Karpas-422 (cell line): ENCODE data around the gene ZFAND3. TPM values are rescaled to one million over a fixed set of nuclear protein-coding genes. Genes with fewer than 3 reads are reported as not detected.

Source experiments
- DNase-seq: peaks from one replicate; pipeline ENCODE4 v3.0.0-alpha.2; 2015
- H2AFZ ChIP-seq: fragments of 200-600 bp; sonication (generic); 2 replicates; pipeline ENCODE4 v1.6.1; 2014; ENCODE audit warnings: antibody characterized with exemption, low read length, mixed read lengths
- H3K27ac ChIP-seq: fragments of 200-600 bp; sonication (generic); 2 replicates; pipeline ENCODE4 v1.5.1; 2014; ENCODE audit warnings: mild to moderate bottlenecking, low read length, moderate library complexity
- H3K27me3 ChIP-seq: fragments of 200-600 bp; sonication (generic); 2 replicates; pipeline ENCODE4 v1.6.1; 2014; ENCODE audit warnings: low read length, mixed read lengths
- H3K36me3 ChIP-seq: fragments of 200-600 bp; sonication (generic); 2 replicates; pipeline ENCODE4 v1.6.1; 2014; ENCODE audit warnings: low read length, mixed read lengths; ENCODE audit not compliant: insufficient read depth
- H3K4me1 ChIP-seq: fragments of 200-600 bp; sonication (generic); 2 replicates; pipeline ENCODE4 v1.6.1; 2014; ENCODE audit warnings: mild to moderate bottlenecking, low read length, mixed read lengths
- H3K4me2 ChIP-seq: fragments of 200-600 bp; sonication (generic); 2 replicates; pipeline ENCODE4 v1.6.1; 2014; ENCODE audit warnings: low read length, low read depth, mild to moderate bottlenecking; ENCODE audit not compliant: poor library complexity, severe bottlenecking
- H3K4me3 ChIP-seq: fragments of 200-600 bp; sonication (generic); 2 replicates; pipeline ENCODE4 v1.5.1; 2014; ENCODE audit warnings: mild to moderate bottlenecking, antibody characterized with exemption, low read length, mixed read lengths
- H3K79me2 ChIP-seq: fragments of 200-600 bp; sonication (generic); 2 replicates; pipeline ENCODE4 v1.6.1; 2014; ENCODE audit warnings: mild to moderate bottlenecking, low read length, mixed read lengths
- H3K9ac ChIP-seq: fragments of 200-600 bp; sonication (generic); 2 replicates; pipeline ENCODE4 v1.6.0; 2014; ENCODE audit warnings: low read length
- H3K9me2 ChIP-seq: fragments of 200-600 bp; sonication (generic), shearing (Covaris generic); replicated peaks from 2 replicates; pipeline ENCODE4 v1.6.0; 2014; ENCODE audit warnings: mild to moderate bottlenecking, low read length, moderate library complexity; ENCODE audit not compliant: insufficient read depth
- H3K9me3 ChIP-seq: fragments of 300-700, 200-600 bp; sonication (generic); 2 replicates; pipeline ENCODE4 v1.6.1; 2014; ENCODE audit warnings: low read length, mixed read lengths
- H4K20me1 ChIP-seq: fragments of 200-600 bp; sonication (generic); 2 replicates; pipeline ENCODE4 v1.6.1; 2014; ENCODE audit warnings: mild to moderate bottlenecking, antibody characterized with exemption, low read length, low read depth; ENCODE audit not compliant: insufficient read depth
- total RNA-seq: library from RNA; depleted of rRNA; stranded (reverse); fragments of >200 nt; shearing (Covaris generic); gene quantifications from 2 replicates; pipeline ENCODE4 v1.2.3, GENCODE V29; 2014; ENCODE audit warnings: low replicate concordance

ZFAND3 gene
- total RNA-seq, 1 experiment from 2014 or later = 4.0 TPM

DNA sequence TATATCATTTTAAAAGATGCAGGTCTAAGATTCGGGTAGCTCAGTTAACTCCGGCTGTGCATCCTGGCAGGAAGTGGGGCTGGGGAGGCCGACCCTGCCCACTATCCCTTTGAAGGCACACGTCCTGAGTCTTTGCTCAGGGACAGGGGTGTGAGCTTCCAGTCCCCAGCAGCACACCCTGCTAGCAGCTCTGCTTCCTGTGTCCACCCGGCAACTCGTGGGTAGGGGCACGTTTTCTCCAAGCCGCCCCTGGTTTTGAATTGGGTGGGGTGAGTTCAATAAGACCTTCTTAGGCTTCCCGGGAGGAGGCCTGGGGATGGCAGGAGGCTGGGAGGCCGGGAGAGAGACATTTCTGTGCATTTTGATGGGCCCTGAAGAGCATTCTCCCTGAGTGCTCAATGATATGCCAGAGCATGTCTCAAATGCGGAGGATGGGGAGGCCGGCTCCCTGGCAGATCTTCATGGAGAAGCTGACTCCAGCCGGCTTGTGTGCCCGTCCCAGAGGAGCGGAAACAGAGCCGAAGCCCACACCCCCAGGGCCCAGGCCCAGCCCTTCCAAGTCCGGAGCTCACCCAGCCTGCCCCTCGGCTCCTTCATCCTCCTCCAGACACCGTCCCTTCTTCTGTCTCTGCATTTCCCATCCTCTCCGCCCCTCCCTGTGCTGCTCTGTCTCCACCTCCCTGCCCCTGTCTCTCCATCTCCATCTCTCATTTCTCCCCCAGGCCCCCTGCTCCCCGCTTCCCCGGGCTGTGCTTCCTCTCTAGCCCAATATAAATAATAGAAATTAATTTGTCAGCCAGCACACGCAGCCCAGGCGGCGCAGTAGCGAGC is 36.3 kb upstream of the ZFAND3 start:
- Histone ChIP-seq H3K27ac (no peak overlapping the region), H3K9me3 (no peaks in the 10 kb centered on the region), H3K4me3 (peak overlapping the region; percentile 57; the same call in 1 of the 2 replicates), H3K27me3 (no peaks in the 10 kb centered on the region), H3K4me2 (peak overlapping the region; percentile 61), H2AFZ (peak overlapping the region; percentile 56), H4K20me1 (no peaks in the 10 kb centered on the region), H3K9ac (peak overlapping the region; percentile 45), H3K36me3 (no peaks in the 10 kb centered on the region), H3K79me2 (no peaks in the 10 kb centered on the region), H3K4me1 (peaks cover 15% of the 10 kb centered on the region), H3K9me2 (no peaks in the 10 kb centered on the region)
- no peak for DNase-seq

DNA sequence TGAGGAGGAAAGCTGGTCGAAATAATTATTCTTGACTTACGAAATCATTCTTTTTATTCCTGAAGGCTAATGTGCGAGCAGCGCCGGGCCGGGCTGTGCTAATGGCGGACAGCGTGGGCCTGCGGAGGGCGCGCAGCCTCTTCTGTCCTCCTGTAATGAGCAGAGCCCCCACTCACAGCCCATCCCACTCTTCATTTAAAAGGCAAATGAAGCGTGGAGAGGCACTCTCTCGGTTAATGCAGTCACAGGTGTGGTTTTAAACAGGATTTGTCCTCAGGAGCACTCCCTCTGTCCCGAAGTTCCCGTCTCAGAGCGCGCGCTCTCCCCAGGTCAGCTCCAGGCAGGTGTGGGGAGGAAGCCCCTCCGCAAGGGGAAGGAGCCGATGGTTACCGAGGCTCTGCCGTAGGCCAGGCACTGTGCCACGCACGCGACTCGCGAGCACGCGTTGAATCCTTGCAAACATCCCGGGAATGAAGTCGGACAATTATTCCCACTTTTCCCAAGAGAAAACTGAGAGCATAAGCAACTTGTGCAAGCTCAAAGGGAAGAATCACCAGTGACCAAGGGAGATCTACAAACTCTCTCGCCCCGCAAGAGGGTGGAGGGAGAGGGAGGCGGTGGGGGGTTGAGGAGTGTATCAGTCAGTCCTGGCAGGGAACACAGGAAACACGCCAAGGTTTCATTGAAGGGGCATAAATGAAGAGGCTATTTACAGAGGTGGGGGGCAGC is 35.5 kb upstream of the ZFAND3 start:
- Histone ChIP-seq H2AFZ (peak overlapping the region; percentile 56; the same call in 1 of the 2 replicates), H4K20me1 (no peaks in the 10 kb centered on the region), H3K4me3 (peak overlapping the region; percentile 57; the same call in 1 of the 2 replicates), H3K4me1 (peaks cover 15% of the 10 kb centered on the region), H3K9me3 (no peaks in the 10 kb centered on the region), H3K36me3 (no peaks in the 10 kb centered on the region), H3K27ac (no peak overlapping the region), H3K27me3 (no peaks in the 10 kb centered on the region), H3K9ac (peak overlapping the region; percentile 45), H3K4me2 (peak overlapping the region; percentile 61), H3K79me2 (no peaks in the 10 kb centered on the region), H3K9me2 (no peaks in the 10 kb centered on the region)
- DNase-seq = peak; percentile 45

DNA sequence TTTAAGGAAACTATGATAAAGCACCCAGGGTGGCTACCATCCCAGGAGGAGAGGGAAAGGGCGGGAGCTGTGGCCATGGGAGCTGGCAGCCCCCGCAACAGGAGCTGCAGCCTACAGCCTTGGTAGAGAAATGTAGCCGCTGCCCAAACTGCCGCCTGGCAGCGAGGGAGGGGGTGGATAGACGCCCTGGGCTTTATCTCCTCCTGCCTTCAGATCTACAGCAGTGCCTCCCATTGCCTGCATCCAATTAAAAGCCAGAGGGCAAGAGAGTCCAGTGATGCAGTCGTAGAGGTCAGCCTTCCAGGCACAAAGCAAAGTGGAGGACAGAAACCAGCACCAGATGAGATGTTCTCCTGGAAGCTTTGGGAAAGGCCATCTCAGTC is 35.0 kb upstream of the ZFAND3 start:
- Histone ChIP-seq H3K27ac (no peak overlapping the region), H3K4me1 (peaks cover 9% of the 10 kb centered on the region), H4K20me1 (no peaks in the 10 kb centered on the region), H3K36me3 (no peaks in the 10 kb centered on the region), H3K9ac (no peak overlapping the region), H3K4me3 (no peak overlapping the region), H3K4me2 (no peak overlapping the region), H3K79me2 (no peaks in the 10 kb centered on the region), H2AFZ (no peak overlapping the region), H3K9me3 (no peaks in the 10 kb centered on the region), H3K9me2 (no peaks in the 10 kb centered on the region), H3K27me3 (no peaks in the 10 kb centered on the region)
- no peak for DNase-seq

DNA sequence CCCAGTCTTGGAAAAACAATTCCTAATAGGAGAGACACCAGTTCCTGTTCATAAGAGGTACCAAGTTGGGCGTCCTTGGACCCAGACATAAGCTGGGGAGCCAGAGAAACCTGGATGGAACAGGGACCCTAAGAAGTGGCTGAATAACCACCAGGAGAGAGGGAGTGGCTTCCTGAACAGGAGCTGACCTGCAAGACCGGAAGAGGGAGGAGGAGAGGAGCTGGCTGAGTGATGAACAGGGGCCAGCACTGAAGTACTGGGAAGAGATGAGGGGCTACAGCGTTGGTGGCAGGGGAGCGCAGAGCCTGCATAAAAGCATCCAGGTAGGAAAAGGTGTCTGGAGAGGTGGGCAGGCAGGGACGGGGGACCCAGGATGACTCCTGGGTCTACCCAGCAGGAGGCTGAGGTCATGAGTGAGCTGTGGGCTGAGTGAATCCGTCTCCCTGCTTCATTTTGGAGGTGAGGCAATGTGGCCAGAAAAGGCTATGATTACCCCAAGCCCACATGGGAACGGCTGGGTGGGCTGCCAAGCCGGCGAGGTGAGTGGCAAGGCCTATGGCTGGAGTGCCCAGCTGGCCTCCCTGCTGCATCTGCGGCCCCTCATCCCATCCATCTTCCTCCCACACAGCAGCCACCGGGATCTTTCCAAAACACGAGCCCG is 34.4 kb upstream of the ZFAND3 start:
- Histone ChIP-seq H4K20me1 (no peaks in the 10 kb centered on the region), H3K9me2 (no peaks in the 10 kb centered on the region), H3K36me3 (no peaks in the 10 kb centered on the region), H3K4me2 (no peak overlapping the region), H3K9me3 (no peaks in the 10 kb centered on the region), H3K27ac (no peak overlapping the region), H3K9ac (no peak overlapping the region), H2AFZ (no peak overlapping the region), H3K27me3 (no peaks in the 10 kb centered on the region), H3K4me1 (peaks cover 6% of the 10 kb centered on the region; the same call in 1 of the 2 replicates), H3K79me2 (no peaks in the 10 kb centered on the region), H3K4me3 (no peak overlapping the region)
- DNase-seq = no peak

DNA sequence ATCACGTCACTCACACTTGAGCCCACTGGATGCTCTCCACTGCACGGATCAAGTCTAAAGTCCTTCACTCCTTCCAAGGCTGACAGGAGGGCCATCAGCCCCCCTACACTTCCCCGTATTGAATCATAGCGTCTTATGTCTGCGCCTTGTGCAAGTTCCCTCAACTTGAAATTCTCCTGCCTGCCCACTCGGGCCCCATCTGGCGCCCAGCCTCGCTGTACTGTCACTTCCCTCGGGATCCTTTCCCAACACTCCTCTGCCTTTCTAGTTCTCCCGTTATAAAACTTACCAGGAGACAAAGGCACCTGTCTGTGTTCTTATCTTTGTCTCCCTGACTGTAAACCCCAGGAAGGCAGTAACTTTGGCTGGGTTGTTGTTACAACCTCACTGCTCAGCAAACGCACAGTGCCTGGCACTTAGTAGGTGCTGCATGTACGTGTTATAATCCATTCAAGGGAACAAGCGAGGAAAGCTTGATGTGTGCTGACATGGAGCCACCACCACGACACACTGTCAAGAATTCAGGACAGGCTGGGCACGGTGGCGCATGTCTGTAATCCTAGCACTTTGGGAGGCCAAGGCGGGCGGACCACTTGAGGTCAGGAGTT is 33.8 kb upstream of the ZFAND3 start:
- H3K4me3 ChIP-seq = no peak overlapping the region

DNA sequence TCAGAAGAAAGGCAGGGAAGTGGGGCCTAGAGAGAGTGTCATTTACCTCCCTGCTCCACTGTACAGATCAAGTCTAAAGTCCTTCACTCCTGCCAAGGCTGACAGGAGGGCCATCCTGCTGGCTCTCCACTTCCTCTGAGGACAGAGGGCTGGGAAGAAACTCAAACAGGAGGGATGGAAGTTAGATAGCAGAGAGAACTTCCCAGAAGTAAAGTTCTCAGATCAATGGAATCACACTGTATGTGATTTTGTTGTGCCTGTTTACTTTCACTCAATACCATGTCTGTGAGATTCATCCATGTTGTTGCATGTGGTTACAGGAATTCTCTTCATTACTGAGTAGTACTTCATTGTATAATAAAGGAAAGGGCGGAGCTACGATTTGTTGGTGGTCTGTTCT is 32.3 kb upstream of the ZFAND3 start:
- no peaks in the 10 kb centered on the region for H4K20me1 ChIP-seq
- H3K27ac ChIP-seq = no peak overlapping the region
- H3K4me2 ChIP-seq = no peak overlapping the region
- H3K36me3 ChIP-seq = no peaks in the 10 kb centered on the region
- no peak overlapping the region for H3K4me3 ChIP-seq
- no peaks in the 10 kb centered on the region for H3K27me3 ChIP-seq
- peaks cover 6% of the 10 kb centered on the region; the same call in 1 of the 2 replicates for H3K4me1 ChIP-seq
- no peaks in the 10 kb centered on the region for H3K9me3 ChIP-seq
- no peak overlapping the region for H2AFZ ChIP-seq
- no peaks in the 10 kb centered on the region for H3K9me2 ChIP-seq
- no peaks in the 10 kb centered on the region for H3K79me2 ChIP-seq
- H3K9ac ChIP-seq = no peak overlapping the region
- no peak for DNase-seq

More for the DNA sequence above, 33.8 kb upstream of the ZFAND3 start:
- H3K27me3 ChIP-seq = no peaks in the 10 kb centered on the region
- no peaks in the 10 kb centered on the region for H3K79me2 ChIP-seq
- no peaks in the 10 kb centered on the region for H4K20me1 ChIP-seq
- H3K9me3 ChIP-seq = no peaks in the 10 kb centered on the region
- H2AFZ ChIP-seq = no peak overlapping the region
- no peaks in the 10 kb centered on the region for H3K36me3 ChIP-seq
- H3K9ac ChIP-seq = no peak overlapping the region
- no peak for DNase-seq
- no peaks in the 10 kb centered on the region for H3K9me2 ChIP-seq
- no peak overlapping the region for H3K4me2 ChIP-seq
- H3K27ac ChIP-seq = no peak overlapping the region
- peaks cover 6% of the 10 kb centered on the region; the same call in 1 of the 2 replicates for H3K4me1 ChIP-seq

DNA sequence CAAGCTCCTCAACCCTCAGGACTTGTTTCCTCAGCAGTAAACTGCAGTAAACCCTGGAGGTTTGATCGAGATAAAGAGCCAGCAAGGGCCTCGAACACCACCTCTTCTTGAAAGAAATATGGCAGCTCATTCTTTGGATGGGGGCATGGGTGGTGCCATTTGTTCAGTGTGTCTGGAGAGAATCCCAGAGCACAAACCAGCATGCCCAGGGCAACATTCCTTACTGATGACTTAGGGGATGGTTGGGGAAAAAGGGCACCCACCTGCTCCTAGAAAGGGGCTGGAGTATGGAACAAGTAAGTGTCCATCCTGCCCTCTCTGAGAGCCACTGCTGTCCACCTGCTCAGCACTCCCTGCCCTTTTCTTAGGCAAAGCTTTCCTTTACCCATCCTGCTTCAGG is 31.3 kb upstream of the ZFAND3 start:
- H3K9ac ChIP-seq = no peak overlapping the region
- H3K4me2 ChIP-seq = no peak overlapping the region
- no peaks in the 10 kb centered on the region for H4K20me1 ChIP-seq
- H3K79me2 ChIP-seq = no peaks in the 10 kb centered on the region
- H3K9me3 ChIP-seq = no peaks in the 10 kb centered on the region
- no peaks in the 10 kb centered on the region for H3K36me3 ChIP-seq
- no peaks in the 10 kb centered on the region for H3K9me2 ChIP-seq
- no peak overlapping the region for H2AFZ ChIP-seq
- H3K4me3 ChIP-seq = no peak overlapping the region
- H3K4me1 ChIP-seq = peaks cover 6% of the 10 kb centered on the region; the same call in 1 of the 2 replicates
- DNase-seq = no peak
- H3K27me3 ChIP-seq = no peaks in the 10 kb centered on the region
- H3K27ac ChIP-seq = no peak overlapping the region
